GM19463 (cell line): ENCODE results near the gene RIN1.

Source experiments
- ATAC-seq: cut with Tn5 transposase; IDR thresholded peaks from one replicate; pipeline ENCODE4 v1.9.1; 2021; ENCODE audit warnings: mild to moderate bottlenecking, moderate library complexity; ENCODE audit not compliant: unreplicated experiment

RIN1 gene

GRCh38 chr11:66335531-66336233, 552 bp downstream of the RIN1 start:
- ATAC-seq: no peak

GRCh38 chr11:66334605-66335442, 1.4 kb downstream of the RIN1 start:
- ATAC-seq: no peak

GRCh38 chr11:66333896-66334604, 2.2 kb downstream of the RIN1 start:
- no peak for ATAC-seq

- no peak for ATAC-seq
Measured at GRCh38 chr11:66333220-66333877, 2.9 kb downstream of the RIN1 start.

- no peak for ATAC-seq
Measured at GRCh38 chr11:66332371-66333219, 3.6 kb downstream of the RIN1 start.

- ATAC-seq: no peak
Measured at GRCh38 chr11:66331542-66332370, 4.5 kb downstream of the RIN1 start.

- no peak for ATAC-seq
Measured at GRCh38 chr11:66330931-66331330, 5.3 kb downstream of the RIN1 start.

GRCh38 chr11:66329165-66329673, 7.0 kb downstream of the RIN1 start:
- ATAC-seq: no peak

GRCh38 chr11:66328302-66329144, 7.7 kb downstream of the RIN1 start:
- peak; percentile 68 for ATAC-seq

- no peak for ATAC-seq
Measured at GRCh38 chr11:66328031-66328301, 8.3 kb downstream of the RIN1 start.

- no peak for ATAC-seq
Measured at GRCh38 chr11:66327171-66328030, 8.8 kb downstream of the RIN1 start.

- no peak for ATAC-seq
Measured at GRCh38 chr11:66326261-66327111, 9.7 kb downstream of the RIN1 start.

- ATAC-seq: no peak
Measured at GRCh38 chr11:66325263-66325671, 11.0 kb downstream of the RIN1 start.

GRCh38 chr11:66324664-66325063, 11.6 kb downstream of the RIN1 start:
- no peak for ATAC-seq

- ATAC-seq: no peak
Measured at GRCh38 chr11:66323684-66324083, 12.6 kb downstream of the RIN1 start.

- ATAC-seq: no peak
Measured at GRCh38 chr11:66322732-66323427, 13.4 kb downstream of the RIN1 start.
